HG03457 (cell line): Measurements from ENCODE around the gene TBPL1.
"Not testable (repeated sequence)": the region's sequence is repeated elsewhere in the genome, so short reads cannot be mapped to it uniquely, and the experiment has no call there.

Source experiments
- ATAC-seq: cut with Tn5 transposase; IDR thresholded peaks from one replicate; pipeline ENCODE4 v1.9.1; 2021; ENCODE audit warnings: moderate number of reproducible peaks; ENCODE audit not compliant: unreplicated experiment

TBPL1 gene

GRCh38 chr6:133952815-133953633 is at the start of gene TBPL1:
TBPL1 (plus strand) TSS chr6:133953224; CDS start chr6:133980126, 26,902 bp downstream.
- peak; percentile 91 for ATAC-seq

GRCh38 chr6:133903855-133904254 is 49.2 kb upstream of the TBPL1 start:
- ATAC-seq: no peak

DNA sequence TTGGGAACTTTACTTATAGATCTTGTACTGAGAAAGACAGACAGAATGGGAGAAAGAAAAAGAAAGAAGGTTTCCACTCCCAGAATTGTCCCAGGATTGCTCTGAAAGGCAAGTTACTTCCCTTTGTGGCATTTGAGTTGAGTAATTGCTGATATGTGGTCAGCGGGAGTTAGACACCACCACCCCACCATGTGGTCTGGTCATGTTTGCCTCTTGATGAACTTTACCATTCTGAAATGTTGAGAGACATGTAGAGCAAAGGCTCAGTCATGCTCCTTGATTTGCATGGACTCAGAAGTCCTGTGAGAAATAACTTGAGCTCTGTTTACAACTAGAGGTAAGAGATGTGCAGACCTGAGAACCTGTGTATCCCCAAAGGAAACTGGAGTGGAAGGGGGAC is 47.0 kb upstream of the TBPL1 start:
- ATAC-seq: no peak

- peak; percentile 60 for ATAC-seq
These were observed 36.3 kb upstream of the TBPL1 start for GRCh38 chr6:133916650-133917151.

GRCh38 chr6:133917781-133918180 is 35.2 kb upstream of the TBPL1 start:
- ATAC-seq: no peak

DNA sequence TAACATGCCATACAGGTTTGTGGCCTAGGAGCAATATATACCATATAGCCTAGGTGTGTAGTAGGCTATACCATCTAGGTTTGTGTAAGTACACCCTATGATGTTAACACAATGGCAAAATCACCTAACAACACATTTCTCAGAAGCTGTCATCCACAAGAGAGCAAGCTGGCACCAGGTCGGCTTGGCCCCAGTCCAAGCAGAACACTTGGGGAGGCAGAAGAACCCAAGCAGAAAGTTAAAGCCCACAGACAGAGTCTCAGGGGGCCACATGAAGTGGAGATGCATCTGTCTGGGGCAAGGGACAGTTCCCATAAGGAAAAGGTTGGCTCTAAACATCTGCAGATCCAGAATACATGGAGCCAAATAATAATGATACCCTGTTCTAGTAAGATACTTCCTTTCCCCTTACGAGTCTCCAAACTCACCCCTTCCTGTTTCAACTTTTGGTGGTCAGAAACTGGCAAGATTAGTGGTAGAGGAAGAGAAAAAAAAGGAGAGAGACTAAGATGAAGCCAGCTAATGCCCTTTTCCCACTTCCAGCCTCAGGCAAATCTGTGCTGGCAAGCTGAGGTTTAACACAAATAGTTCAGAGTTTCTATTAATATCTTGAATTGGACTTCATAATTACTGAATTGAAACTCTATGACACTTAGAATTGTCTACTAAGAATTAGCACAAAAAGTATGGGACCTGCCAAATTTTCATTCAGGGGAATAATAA is 34.7 kb upstream of the TBPL1 start:
- no peak for ATAC-seq

- ATAC-seq: no peak
These were observed 33.7 kb upstream of the TBPL1 start for GRCh38 chr6:133919362-133919761.

- ATAC-seq: peak; percentile 48
These were observed 31.7 kb upstream of the TBPL1 start for GRCh38 chr6:133921249-133921859.

- ATAC-seq: peak; percentile 71
These were observed 29.0 kb upstream of the TBPL1 start for GRCh38 chr6:133923938-133924593.

- not testable (repeated sequence) for ATAC-seq
These were observed 21.8 kb upstream of the TBPL1 start for GRCh38 chr6:133931221-133931620.

- not testable (repeated sequence) for ATAC-seq
These were observed 16.7 kb upstream of the TBPL1 start for GRCh38 chr6:133936352-133936751.

GRCh38 chr6:133937909-133938308 is 15.1 kb upstream of the TBPL1 start:
- no peak for ATAC-seq

DNA sequence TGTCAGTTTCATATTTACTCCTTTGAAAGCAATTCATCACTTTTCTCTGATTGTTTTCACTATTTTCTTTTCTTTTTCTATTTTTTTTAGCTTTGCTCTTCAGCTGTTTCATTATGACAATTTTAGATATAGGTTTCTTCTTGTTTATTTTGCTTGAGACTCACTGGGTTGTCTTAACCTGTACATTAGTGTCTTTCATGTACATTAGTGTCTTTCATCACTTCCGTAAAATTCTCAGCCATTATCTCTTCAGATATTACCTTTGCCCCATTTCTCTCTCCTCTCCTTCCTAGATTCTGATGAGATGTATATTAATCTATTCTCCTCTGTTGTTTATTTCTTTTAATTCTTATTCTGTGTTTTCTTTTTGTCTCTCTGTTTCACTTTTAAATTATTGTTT is 14.5 kb upstream of the TBPL1 start:
- ATAC-seq: no peak

DNA sequence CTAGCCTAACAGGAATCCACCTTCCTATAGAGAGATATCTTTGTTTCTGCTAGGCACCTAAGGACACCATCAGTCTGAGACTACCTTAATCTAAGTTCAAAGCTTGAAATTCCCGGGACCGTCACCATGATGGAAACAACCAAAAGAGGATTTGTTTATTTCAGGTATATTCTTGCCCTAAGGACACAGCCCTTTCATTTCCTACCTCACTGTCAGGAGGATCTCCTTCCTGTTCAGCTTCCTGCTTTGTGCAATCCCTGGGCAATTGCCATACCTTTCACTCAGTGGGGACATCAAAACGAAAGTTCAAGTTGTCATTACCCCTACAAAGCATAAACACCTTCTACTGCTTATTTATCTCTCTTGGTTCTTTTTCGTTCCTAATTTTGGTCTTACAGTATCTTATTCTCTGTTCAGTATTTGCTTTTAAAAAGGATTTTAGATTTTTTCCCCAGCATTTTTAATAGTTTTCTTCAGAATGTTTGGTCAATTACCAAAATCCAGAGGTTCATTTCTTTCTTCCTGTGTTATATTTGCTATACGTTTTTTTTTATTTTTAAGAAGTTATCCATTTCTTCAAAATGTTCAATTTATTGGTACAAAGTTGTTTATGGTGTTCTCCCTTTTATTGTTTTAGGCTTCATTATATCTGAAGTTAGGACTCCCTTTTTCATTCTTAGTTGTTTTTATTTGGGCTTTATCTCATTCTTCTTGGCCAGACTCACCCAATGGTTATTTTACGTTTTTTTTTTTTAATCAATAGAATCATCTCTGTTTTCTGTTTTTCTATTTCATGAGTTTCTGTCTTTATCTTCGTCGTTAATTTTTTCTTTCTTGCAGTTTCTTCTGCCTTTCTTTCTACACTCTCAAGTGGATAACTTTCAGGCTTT is 13.0 kb upstream of the TBPL1 start:
- ATAC-seq: no peak

- no peak for ATAC-seq
These were observed 7.9 kb upstream of the TBPL1 start for GRCh38 chr6:133945158-133945557.

DNA sequence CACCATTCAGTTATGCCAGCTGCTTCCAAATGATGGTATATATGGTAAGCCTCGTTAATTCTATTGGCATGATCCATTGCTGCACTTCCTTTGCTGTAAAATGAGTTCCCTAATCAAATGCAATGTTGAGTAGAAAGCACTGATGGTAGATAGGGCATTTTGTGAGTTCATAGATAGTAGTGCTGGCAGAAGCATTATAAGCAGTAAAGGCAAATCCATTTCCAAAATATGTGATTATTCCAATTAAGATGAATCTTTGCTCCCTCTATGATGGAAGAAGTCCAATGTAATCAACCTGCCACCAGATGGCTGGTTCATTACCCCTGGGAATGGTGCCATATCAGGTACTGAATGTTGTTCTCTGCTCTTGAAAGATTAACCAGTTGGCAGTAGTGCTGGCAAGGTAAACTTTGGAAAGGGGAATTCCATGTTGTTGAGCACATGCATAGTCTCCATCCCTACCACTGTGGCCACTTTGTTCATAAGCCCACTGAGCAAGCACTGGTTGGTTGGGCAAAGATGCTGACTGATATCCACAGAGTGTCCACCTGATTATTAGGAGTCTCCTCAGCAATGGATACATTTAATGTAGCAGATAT is 5.6 kb upstream of the TBPL1 start:
- ATAC-seq: no peak

DNA sequence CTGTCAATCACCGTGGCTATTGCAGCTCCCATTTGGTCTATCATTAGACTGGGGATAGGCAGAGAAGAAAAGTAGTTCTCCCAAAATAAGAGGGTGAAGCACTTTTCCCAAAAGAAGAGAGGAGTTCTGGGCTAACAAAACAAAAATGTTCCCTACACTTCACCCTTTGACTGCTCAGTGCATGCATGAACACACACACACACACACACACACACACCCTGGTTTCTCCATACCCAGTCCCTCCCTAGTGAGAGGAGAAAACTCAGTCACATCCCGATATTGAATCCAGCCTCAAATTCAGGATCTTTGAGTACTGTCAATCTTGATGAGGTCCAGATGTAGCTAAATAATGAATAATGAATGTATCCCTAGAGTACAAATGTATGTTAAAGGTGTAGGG is 4.6 kb upstream of the TBPL1 start:
- no peak for ATAC-seq

- no peak for ATAC-seq
These were observed 1.8 kb upstream of the TBPL1 start for GRCh38 chr6:133951227-133951626.
